Uterus (tissue), 2 donors: Measurements from ENCODE around the gene CTAGE8.
"Not testable (repeated sequence)": the region's sequence is repeated elsewhere in the genome, so short reads cannot be mapped to it uniquely, and the experiment has no call there.

Experiments used
- POLR2A ChIP-seq, 2 donors: fragments of 450-650 bp; IDR thresholded peaks; one replicate each; pipeline ENCODE4 v1.6.1; 2016; ENCODE audit warnings: antibody characterized with exemption in 2 of 2, mild to moderate bottlenecking in 1 of 2, moderate library complexity in 1 of 2
- TF ChIP-seq, protein P1 (sequence below), 4 experiments: fragments of 200-600 bp in 2 of 4; fragments of 450-650 bp in 2 of 4; sonication (generic) in 2 of 4; IDR thresholded peaks; one replicate each; pipeline ENCODE4 v1.5.1; 2016 to 2019; ENCODE audit warnings: antibody characterized with exemption in 4 of 4, mild to moderate bottlenecking in 2 of 4, moderate library complexity in 1 of 4

DNA sequence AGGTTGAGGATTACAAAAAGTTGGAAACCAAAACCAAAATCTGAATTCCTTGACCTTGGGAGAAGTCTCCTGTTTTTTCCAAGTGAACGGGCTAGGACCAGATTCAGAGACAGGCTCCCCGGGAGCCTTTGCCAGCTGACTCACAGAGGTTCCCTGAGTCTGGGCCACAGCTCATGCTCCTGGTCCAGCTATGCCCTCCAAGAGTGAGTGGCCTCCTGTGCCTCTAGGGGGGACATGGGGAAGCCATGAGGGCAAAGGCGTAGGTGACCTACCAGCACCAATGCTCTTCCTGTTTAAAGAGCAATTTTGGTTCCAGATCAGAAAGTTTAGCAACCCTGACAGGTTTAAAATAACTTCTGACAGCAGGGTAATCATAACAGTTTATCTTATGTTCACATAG is 40.3 kb downstream of the CTAGE8 start:
- TF ChIP-seq, protein P1, sequence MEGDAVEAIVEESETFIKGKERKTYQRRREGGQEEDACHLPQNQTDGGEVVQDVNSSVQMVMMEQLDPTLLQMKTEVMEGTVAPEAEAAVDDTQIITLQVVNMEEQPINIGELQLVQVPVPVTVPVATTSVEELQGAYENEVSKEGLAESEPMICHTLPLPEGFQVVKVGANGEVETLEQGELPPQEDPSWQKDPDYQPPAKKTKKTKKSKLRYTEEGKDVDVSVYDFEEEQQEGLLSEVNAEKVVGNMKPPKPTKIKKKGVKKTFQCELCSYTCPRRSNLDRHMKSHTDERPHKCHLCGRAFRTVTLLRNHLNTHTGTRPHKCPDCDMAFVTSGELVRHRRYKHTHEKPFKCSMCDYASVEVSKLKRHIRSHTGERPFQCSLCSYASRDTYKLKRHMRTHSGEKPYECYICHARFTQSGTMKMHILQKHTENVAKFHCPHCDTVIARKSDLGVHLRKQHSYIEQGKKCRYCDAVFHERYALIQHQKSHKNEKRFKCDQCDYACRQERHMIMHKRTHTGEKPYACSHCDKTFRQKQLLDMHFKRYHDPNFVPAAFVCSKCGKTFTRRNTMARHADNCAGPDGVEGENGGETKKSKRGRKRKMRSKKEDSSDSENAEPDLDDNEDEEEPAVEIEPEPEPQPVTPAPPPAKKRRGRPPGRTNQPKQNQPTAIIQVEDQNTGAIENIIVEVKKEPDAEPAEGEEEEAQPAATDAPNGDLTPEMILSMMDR (IDR thresholded peaks at IDR 0.05): not testable (repeated sequence)
- not testable (repeated sequence) for TF ChIP-seq POLR2A (IDR thresholded peaks at IDR 0.05)
